ENCODE data around the gene PRXL2B.
"Not testable (repeated sequence)": the region's sequence is repeated elsewhere in the genome, so short reads cannot be mapped to it uniquely, and the experiment has no call there.

PRXL2B gene, protein sequence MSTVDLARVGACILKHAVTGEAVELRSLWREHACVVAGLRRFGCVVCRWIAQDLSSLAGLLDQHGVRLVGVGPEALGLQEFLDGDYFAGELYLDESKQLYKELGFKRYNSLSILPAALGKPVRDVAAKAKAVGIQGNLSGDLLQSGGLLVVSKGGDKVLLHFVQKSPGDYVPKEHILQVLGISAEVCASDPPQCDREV

DNA sequence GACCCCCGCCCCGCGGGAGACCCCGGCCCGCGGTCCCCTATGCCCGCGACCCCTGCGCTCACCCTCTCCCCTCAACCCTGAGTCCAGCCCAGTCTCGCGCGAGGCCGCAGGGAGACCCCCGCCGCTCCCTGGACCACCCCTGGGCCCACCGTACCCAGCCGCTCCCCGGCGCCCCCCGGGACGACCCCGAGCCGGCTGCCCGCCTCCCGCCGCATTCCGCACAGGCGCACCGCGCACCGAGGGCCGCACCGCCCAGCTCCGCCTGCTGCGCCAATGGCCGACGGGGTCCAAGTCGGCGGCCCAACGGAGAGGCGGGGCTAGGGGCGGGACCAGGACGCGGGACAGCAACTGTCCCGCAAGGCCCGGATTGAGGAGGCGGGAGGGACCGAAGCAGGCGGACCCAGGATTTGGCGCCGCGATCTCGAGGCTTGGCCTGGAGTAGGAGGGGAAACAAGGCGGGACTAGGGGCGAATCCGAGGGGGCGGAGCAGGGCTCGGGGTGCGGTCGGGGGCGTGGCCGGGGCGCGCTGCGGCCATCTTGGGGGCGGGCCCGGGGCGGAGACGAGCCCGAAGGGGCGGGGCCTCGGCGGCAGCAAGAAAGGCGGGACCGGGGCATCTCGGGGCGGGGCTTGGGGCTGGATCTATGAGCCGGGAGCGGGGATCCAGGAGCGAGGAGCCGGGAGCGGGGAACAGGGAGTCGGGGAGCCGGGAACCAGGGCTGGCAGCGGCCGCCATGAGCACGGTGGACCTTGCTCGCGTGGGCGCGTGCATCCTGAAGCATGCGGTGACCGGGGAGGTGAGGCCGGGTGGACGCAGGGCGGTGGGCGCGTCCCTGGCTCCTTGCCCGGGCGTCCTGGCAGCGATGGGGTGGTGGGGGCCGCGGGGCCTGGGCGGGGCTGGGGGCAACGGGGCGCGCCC lies at the start of gene PRXL2B:
Gene PRXL2B, plus strand, starts transcription at position 624 of the 917 bp plus-strand sequence. Its CDS starts 109 bp downstream, at position 733.
- peak; percentile 50 for DNase-seq

DNA sequence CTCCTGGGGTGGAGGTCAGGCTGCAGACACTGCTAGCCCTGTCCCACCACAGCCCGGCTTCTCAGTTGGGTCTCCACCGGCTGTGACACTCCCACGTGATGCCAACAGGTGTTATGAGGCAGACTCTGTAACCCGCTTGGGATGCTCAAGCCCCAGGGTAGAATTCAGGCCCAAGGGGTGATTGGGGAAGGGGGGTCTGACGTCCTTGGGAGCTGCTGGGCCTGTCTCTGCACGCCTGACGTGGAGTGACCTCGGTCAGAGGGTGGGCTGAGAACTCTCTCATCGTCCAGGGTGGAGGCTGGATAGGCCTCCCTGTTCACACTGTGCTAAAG lies 48.8 kb upstream of the PRXL2B start:
- DNase-seq = no peak

DNA sequence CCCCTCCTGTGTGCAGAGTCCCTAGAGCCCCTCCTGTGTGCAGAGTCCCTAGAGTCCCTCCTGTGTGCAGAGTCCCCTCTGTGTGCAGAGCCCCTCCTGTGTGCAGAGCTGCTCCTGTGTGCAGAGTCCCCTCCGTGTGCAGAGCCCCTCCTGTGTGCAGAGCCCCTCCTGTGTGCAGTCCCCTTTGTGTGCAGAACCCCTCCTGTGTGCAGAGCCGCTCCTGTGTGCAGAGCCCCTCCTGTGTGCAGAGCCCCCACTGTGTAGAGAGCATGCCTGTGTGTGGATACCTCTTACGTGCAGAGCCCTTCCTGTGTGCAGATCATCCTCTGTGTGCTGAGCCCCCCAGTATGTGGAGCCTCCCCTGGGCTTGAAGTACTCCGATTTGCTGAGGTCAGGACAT lies 48.2 kb upstream of the PRXL2B start:
- no peak for DNase-seq

DNA sequence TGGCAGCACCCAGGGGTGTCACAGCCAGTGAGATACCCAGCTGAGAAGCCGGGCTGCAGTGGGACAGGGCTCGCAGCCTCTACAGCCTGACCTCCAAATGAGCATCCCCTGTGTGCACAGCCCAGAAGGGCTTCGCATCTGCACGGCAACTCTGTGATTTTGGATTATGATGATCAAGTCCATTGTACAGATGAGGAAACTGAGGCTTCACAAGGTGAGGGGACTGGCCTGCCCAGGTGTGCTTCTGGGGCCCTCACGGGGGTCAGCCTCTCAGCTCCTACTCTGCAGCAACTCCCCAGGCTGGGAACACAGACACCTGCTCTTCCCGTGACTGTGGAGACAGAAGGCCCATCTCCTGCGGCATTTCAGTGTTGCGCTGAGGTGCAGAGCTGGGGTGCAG lies 47.7 kb upstream of the PRXL2B start:
- DNase-seq = no peak

DNA sequence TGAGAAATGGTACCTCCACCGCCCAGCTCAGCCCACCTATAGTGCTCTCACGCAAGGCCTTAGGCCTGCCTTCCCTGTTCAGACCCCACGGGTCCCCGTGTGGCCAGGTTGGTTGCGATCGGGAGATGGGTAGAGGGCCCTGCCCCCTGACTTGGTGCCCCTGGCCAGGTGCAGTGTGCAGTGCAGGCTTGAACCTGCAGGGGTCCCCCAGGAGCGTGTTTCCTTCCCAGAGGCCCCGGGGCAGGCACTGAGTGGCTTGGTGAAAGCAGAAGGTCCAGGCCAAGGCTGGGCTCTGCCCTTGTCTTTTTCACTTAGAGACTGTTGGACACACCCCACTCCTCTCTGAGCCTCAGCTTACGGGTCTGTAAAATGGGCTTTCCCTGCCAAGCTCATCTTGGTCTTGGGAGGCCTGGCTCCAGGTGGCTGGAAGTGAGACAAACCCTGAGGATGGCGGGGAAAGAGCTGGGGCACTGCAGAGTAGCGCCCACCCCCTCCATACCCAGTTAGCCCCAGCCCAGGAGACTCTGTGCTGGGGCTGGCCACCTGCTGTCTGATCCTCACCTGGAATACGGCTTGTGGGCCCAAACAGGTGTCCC lies 47.2 kb upstream of the PRXL2B start:
- DNase-seq = no peak

DNA sequence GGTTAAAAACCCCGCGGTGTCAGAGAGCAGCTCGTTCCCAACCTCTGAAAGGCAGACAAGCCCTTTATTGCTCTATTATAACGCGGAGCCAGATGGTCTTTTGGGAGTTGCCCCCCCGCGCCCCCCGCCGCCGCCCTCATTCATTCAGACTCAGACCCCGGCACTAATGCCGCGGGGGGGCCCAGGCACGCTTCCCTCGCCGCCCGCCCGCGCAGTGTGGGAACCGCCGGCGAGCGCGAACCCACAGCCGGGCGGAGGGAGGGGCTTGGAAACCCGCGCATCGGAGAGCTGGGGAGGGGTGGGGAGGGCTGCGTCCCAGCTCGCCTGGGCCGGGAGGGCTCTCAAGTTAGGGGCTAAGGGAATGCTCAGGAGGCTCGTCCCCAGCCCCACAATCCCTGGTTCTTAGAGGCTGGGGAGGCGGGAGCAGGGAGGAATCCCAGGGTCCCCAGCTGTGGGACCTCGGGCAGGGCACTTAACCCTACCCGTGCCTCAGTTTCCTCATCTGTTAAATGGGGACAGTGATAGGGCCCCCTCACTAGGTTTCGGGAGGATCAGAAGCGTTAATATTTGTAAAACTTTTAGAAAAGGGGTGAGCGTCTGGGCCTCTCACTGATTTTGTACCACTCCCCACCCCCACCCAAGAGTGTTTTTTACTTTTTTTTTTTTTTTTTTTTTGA lies 45.6 kb upstream of the PRXL2B start:
- no peak for DNase-seq

DNA sequence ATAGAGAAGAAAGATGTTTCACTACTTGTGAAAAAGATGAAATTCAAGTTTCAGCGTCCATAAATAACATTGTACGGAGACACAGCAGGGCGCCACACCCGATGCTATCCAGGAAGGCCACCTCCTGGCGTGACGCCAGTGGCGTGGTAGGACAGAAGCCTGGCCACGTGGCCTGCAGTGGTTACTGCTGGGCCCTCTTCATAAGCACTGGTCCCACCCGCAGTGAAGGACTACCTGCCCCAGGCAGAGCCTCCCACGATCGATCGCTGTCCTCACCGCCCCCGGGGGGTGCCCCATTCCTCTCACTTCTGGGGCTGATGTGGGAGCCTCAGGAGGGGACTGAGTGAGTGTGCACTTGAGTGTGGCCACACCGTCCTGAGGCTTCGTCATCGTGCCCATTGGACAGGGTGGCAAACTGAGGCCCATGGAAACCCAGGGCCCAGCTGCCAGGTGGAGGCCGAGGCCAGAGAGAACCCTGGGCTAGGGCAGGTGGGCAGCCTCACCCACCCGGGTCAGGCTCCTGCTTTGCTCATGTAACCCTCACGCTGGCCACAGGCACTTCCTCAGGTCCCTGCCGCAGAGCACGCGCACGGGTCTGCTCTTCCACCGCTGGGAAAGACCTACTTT lies 44.8 kb upstream of the PRXL2B start:
- no peak for DNase-seq

DNA sequence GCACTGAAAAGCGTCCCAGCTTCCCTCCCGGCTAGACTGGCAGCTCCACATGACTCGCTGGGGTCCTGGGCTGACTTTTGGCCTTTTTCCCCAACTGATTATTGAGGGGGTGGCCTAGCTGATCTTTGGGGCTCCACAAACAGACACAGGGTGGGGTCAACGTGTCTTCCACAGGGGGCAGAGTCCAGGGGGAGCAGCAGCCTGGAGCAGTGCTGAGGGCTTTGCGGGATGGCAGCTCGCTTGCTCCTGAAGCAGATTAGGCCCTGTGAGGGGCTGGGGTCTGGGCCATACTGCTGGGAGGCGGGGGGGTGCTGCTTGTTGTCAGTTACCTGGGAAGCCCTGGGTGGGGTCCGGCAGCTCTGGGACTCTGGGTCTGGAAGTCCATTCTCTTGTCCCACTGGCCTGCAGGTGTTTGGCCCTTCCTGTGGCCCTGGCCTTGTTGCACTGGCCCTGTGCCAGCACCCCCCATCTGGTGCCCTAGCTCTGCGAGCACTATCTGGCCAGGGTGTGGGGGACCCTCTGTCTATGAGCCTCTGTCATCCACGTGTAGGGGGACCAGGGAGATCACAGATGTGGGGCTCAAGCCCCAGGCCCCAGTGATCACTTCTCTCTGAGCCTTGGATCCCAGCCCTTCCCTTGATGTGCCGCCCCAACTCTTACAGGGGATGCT lies 44.2 kb upstream of the PRXL2B start:
- no peak for DNase-seq

DNA sequence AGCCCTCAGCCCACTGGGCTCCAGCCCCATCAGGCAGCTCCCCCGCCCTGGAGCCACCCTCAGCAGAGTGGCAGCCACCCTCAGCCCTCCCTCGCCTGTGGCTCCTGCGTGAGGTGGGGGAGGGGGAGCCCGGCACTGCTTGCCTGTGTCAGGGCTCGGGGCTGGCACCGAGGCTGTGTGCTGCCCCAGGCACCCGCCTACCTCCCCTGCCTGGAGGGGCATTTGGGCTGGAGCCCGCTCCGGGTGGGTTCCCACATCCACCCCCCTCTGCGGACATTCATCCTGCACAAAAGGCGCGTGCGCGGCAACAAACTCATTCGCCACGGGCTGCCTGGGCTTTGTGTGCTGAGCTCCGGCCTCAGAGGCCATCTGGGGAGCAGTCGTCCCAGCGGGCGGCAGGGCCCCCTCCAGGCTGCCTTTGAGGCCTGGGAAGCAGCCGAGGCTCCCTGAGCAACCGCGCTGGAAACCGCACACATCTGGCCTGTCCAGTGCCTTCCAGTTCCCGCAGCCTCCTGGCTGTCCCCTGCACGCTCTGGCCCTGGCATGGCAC lies 43.0 kb upstream of the PRXL2B start:
- no peak for DNase-seq

DNA sequence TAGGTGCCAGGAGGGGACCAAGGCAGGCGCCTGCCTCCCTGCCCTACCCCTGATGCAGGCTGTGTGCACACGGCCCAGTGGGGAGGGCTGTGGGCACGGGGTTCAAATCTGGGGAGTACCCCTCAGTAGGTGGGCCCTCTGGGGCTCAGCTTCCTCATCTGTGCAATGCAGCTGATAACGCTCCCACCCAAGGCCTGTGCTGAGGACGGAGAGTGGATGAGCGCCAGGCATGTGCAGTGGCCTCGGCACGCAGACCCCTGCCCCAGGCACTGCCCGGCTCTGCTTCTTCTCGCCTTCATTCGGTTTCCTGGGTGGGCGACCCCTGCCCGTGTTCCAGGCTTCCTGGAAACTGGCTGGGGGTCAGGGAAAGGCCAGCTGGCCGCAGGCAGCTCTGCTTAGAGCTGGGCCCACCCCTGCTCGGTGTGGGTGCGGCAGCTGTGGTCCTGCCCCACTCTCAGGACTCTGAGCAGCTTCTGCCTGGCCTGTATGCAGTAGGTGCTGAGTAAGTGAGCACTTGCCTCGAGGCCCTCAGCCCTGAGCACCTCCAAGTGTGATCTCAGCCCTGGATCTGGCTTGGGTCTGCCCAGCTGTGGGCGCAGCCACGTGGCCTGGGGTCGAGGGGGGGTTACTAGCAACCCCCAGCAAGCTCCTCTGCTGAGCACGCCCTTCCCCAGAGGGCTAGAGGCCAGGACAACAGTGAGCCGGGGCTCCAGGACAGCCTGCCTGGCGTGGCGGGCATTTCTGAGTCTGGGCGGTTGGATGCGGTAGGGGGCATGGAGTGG lies 42.3 kb upstream of the PRXL2B start:
- no peak for DNase-seq

DNA sequence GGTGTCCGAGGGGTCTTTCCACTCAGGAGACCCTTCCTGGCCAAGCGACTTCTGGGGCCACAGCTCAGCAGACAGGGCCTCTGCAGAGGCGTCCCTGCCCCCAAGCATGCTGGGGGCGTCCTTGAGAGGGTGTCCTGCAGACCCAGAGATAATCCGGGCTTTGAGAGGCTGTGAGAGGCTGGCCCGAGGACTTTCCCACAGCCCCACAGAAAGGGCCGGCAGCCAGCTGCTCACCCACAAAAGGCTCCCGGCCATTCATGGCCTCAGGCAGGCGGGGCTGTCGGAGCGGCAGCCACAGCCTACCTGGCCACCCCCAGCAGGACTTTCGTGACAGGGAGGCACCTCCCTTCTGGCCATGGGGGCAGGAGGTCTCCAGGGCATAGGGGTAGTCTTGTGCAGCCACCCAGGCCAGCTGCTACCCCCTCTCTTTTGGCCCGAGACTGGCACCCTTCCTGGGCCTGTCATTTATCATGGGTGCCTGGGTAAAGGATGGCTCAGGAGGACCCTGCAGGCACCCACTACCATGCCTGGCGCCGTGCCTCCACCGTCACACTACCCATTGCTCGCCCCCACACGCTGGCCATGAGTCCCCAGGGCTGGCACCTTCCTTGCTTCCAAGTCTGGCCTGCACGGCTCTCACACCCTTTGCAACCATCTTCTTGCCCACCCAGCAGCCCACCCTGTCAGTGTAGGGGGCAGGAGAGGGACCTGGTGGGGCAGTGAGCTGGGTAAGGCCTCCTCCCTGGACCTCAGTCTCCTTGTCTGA lies 41.5 kb upstream of the PRXL2B start:
- no peak for DNase-seq

DNA sequence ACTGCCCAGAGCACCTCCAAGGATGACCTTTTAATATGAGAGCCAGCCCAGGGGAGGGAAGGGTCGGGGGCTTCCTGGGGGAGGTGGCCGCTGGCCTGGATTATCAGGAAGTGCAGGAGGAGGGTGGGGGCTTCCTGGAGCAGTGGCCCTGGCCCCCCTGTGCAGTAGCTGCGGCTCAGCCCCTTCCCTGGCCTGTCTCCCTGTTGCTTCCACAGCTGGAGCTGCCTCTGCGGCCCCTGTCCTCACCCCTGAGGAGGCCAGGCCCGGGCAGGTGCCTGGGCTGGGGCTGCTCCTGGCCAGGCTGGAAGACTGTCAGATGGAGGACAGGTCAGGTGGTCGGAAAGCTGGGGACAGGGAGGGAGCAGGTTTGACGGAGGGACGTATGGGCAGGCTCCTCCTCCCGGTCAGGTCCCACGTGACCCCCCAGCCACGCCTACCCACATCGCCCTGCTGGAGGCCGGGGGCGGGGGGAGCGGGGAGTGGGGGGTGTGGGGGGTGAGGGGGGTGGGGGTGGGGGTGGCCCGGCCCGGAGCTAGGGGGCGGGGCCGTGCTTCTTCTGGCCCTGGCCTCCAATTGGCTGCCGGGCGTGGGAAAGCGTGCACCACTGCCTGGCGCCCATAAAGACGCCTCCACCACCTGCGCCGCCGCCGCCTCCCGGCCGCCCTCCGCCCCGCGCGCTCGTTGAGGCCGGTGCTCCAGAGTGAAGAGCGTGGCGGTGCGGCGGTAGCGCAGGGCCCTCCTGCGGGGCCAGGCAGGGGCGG lies 40.6 kb upstream of the PRXL2B start:
- no peak for DNase-seq

DNA sequence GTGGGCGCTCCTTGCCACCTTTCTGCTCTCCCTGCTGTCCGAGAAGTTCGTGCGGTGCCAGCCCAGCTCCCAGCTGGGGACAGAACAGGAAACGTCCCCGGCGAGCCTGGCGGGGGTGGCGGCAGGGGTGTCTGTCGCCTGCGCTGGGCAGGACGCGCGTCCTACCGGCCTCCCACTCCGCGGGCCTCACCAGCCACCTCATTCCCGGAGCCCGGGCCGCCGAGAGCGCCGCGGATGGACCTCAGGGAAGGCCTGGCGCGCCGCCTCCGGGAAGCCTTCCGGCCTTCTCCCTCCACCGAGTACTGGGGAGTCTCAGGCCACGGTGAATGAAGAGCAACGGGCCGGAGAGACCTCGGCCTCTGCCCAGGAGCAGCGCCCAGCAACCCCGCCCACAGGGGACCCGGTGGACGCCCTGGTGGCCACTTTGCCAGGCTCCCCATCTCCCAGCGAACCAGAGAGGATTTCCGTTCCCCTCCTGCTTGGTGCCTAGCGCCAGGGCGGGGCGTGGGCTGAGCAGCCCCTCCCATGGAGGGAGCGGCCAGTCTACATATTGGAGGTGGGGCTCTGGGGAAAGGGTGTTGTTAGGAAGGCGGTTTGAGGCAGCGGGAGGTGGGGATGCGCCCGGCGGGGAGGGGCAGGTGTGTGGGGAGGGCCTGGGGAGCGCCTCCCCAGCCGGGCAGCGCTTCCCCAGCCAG lies 39.9 kb upstream of the PRXL2B start:
- DNase-seq = no peak

DNA sequence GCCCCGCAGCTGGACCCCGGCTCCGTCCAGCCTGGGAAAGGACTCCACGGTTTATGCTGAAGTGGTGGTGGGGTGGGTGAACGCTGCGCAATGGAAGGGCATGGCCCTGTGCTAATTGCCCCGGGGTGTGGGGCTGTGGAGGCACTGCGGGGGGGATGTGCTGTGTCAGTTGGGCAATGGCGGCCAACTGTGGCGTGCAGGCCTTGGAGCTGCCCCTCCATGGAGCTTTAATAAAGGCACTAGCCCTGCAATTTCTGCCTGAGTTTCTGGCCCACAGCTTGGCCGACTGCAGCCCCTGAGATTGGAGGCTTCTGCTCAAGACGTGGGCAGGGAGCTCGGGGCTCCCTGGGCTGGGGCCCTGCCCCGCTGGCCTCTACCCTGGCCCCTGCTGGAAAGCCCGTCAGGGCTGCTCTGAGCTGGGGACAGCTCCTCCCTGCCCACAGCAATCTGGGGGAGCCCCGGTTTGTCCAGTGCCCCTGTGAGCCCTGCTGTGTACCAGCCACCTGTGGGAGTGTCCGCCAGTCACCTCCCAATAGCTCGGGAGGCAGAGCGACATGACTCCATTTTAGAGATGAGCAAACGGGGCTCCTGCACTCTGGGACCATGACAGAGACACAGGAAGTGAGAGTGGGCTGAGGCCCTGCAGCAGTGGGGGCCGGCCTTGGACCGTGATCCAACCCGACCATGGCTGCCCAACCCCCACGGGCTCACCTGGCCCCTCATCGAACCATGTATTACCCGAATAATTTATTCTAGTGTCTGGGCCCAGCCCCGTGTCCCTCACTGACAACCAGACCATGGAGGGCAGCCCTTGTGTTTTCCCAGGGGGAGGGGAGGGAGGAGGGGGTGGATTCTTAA lies 39.1 kb upstream of the PRXL2B start:
- no peak for DNase-seq

DNA sequence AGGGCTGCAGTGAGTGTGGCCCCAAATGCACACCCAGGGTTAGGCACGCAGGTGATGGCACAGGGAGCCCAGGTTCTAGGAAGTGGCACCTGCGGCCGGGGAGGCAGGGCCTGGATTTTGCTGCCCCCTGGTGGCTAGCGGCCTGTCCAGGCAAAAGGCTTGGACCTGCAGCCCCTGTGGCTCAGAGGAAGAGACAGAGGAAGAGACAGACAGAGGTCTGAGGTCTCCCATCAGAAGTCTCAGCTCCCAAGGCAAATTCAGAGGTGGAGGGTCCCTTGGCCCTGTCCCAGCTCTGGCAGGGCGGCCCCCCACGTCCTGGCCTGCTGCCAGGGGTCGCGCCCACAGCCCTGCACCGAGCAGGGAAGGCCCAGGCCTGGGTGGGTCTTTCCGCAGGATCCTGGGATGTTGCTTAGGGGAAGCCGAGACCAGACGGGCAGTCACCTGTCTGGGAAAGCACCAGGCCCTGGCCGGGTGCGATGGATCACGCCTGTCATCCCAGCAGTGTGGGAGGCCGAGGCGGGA lies 38.4 kb upstream of the PRXL2B start:
- no peak for DNase-seq

DNA sequence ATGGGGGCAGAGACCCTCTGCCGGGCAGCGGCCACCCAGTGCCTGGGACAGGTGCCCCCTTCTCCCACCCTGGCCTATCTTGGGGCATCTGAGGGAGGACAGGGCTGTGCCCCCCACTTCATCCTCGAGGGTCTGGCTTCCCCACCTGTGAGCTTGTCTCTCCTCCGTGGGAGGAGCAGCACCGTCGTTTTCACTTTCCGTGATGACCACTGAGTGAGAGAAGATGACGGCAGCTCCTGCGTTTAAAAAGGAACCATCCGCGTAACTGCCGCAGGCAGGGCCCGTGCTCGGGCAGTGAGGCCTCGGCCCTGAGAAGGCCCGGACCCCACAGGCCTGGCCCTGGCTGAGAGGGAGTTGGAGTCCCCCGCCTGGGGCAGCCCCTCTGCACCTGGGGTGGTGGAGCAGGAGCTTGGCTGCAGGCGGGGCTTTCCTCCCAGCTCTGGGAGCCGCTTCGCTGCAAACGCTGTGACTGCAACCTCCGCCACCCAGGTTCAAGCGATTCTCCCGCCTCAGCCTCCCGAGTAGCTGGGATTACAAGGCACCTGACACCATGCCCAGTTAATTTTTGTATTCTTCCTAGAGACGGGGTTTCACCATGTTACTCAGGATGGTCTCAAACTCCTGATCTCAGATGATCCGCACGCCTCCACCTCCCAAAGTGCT lies 37.1 kb upstream of the PRXL2B start:
- DNase-seq = not testable (repeated sequence)

DNA sequence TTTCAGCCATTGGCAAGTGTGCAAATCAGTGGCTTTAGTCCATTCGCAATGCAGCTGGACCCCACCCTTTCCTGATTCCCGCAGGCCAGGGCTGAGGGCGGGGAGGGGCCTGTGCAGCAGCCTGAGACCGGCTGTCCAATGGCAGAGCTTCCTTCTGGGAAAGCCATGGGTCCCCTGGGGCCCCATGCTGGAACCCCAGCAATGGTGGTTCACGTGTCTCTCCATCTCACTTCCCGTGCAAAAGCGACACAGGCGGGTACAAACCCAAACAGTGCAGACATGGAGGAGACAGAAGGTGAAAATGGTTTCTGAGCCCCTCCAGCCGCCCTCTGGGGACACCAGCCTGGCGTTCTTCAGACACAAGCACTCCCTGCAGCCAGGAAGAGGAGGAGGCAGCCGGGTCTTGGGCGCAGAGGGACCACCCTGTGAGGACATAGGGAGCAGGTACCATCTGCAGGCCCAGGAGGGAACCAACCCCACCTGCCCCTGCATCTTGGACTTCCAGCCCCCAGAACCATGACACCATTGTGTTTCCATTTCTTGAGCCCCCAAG lies 36.2 kb upstream of the PRXL2B start:
- not testable (repeated sequence) for DNase-seq

All from NCI-H2107 (cell line).